Retinal pigment epithelial cell (primary cell): Measurements from ENCODE around the gene NFIB.

ENCODE experiments used
- DNase-seq: peaks from one replicate; pipeline ENCODE4 v3.0.0-alpha.2; 2010; ENCODE audit warnings: low read depth
- H3K4me3 ChIP-seq: 2 replicates; pipeline ENCODE4 v1.5.1; 2011; ENCODE audit warnings: mild to moderate bottlenecking, low read length, control low read depth, moderate library complexity
- TF ChIP-seq, protein P1 (sequence below): conservative IDR thresholded peaks from 2 replicates; pipeline ENCODE4 v1.5.1; 2011; ENCODE audit warnings: low read depth, low read length, control low read depth, inconsistent platforms

The NFIB gene

DNA sequence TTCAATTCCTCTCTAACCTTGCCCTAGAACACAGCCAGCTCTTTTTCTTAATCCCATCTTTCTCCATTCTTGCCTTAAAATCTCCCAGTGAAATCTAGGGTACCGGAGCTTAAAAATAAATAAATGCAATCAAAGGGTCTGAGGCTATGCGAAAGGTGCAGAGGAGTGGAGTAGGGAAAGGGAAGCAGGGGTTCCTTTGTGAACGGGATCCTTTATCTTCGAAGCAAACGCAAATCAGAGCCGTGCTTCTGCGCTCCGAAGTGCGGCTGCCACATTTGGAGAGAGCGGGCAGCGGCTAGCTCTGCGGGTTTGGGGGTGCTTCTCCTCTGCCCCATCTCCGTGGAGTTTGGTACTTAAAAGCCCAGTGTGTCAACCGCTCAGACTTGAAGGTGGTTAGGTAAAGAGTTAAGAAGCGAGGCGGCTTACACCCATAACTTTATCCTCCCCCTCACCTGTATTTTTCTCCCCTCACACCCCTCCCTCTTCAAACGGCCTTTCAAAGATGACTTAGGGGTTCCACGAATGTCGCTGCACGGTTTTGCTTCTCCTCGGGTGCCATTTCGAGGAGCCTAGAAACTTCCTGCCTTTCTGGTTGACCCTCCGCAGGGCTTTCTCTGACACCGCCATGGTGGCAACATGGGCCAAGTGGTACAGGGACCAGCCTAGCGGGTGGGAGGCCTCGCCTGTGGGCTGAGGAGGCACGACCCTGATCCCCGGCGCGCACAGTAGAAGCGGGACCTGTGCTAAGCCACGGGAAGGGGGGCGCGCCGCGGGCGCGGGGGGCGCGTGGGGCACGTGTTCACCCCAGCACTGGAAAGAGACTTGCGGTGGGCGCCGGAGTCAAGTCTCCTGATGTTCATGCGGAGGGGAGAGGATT lies 31.7 kb upstream of the NFIB start:
- H3K4me3 ChIP-seq: peak overlapping the region; percentile 49
- TF ChIP-seq, protein P1, sequence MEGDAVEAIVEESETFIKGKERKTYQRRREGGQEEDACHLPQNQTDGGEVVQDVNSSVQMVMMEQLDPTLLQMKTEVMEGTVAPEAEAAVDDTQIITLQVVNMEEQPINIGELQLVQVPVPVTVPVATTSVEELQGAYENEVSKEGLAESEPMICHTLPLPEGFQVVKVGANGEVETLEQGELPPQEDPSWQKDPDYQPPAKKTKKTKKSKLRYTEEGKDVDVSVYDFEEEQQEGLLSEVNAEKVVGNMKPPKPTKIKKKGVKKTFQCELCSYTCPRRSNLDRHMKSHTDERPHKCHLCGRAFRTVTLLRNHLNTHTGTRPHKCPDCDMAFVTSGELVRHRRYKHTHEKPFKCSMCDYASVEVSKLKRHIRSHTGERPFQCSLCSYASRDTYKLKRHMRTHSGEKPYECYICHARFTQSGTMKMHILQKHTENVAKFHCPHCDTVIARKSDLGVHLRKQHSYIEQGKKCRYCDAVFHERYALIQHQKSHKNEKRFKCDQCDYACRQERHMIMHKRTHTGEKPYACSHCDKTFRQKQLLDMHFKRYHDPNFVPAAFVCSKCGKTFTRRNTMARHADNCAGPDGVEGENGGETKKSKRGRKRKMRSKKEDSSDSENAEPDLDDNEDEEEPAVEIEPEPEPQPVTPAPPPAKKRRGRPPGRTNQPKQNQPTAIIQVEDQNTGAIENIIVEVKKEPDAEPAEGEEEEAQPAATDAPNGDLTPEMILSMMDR: no peak
- no peak for DNase-seq

DNA sequence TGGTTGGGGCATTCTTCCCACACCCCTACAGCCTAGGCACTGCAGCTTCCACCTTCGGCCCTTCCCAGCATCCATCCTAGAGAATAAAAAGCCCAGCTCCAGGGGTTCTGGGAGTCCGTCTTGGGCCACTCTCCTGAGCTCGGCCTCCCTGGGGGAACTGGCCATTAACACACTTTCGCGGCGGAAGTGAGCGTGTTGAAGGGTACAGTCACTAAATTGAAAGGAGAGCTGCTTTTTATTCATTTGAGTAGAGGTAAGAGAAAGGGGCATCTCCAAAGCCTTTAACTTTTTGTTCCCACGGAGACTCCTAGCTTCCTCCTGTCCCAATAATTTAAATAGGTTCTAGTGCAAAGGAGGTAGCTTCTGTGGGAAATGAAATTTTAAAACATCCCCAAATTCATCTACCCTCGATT lies 31.0 kb upstream of the NFIB start:
- TF ChIP-seq, protein P1: no peak
- no peak overlapping the region for H3K4me3 ChIP-seq
- DNase-seq: no peak

DNA sequence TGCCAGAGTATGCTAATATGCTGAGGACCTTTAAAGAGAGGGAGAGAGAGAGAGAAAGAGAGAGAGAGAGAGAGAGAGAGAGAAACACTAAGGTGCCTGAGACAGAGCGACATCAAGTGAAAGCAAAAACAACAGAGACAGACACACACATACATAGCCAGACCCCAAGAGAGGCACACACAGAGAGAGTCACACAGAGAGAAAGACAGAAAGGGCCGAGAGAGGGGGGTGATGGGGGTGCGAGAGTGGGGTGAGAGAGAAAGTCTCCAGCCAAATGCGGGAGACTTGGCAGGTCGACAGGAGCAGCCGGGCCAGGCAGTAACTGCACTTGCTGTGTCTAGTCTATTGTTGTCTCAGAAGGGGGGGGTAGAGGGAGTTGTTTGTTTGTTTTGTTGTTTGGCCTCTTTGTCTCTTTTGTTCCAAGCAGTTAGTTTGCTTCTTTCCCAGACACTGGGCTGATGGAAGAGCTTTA lies 30.1 kb upstream of the NFIB start:
- no peak for DNase-seq
- H3K4me3 ChIP-seq: no peak overlapping the region
- TF ChIP-seq, protein P1: no peak

DNA sequence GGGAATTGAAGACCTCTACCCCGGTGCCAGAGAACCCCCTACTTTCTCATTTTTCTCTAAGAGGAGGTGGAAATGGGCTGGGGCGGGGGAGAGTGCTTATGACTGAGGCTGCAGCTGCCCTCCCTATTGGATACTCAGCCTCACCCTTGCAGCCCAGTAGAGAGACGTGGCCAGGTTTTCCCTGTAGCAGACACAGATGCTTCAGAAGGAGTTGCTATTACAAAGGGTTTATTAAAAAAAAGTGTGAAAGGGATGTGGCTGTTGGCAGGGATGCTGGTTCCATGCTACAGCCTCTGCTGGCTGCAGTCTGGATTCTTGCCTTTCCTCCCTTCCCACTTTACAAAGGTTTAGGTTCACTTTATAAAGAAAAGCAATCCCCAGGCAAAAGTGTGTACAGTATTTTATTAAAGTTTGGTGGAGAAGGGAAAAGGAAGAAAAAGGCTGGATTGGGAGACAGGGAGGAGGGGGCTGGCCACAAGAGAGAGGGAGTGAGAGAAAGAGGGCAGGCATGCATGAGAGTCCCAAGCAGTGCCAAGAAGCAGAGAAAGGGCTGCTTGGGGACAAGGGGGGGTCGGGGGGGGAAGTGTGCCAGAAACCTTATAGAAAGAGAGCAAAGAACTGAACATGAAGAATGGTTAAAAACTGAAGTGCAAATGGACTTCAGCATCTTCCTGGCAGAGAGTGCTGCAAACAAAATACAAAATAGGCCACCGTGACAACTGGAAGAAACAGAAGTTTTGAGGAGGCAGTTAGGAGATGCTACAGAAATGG lies 29.5 kb upstream of the NFIB start:
- H3K4me3 ChIP-seq: no peak overlapping the region
- no peak for DNase-seq
- TF ChIP-seq, protein P1: no peak

DNA sequence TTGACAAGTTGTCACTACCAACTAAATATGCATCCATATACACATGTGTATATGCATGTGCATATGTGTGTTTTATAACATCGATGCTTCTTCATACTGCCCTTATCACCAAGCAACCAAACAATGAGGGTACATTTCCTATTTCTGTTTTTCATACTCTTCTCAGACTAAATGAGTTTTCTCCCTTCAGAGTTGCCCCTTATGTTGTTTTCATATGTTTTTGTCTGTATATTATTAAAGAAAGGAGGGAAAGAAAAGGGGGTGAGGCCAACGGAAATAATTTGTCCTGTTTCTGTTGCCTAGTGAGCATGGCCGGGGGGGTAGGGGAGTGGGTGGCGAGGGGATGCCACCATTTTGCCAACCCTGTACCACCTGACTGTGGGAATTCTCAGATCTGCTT lies 28.8 kb upstream of the NFIB start:
- no peak for DNase-seq
- no peak overlapping the region for H3K4me3 ChIP-seq
- TF ChIP-seq, protein P1: no peak

DNA sequence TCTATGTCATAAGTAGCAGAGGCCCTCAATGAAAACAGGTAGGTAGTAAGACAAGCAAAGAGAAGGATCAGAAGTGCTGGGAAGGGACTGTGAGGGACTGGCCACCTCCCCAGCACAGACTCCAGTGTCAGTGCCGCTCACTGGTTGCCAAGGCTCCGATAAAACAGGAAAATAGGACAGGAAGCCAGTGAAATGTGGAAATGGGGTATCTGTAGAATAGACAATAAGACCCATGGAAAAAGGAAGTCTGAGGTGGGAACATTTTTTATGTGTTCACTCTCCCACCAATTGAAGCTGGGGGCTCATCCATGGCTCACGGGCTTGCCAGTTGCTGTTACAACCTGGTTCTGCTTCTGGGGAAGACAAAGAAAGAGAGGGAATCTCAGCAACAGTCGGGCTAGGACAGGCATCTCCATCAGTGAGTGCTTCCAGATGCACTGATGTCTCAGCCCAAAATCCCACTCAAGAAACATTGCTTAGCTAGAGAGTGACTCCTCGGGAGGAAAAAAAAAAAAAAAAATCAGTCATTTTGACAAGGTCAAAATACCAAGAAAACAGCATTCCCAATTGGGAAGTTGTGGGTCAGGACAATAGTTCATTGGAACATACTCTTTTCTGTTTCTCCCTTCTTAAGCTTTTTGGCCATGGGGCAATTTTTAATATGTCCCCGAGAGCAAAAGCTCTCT lies 27.6 kb upstream of the NFIB start:
- DNase-seq: no peak
- no peak overlapping the region for H3K4me3 ChIP-seq
- TF ChIP-seq, protein P1: no peak
